Neural cell (in vitro differentiated cells): ENCODE results near the gene KHDC3L. TPM values are rescaled to one million over a fixed set of nuclear protein-coding genes. Genes with fewer than 3 reads are reported as not detected.

Experiments used
- H2AFZ ChIP-seq: fragments of 200-600, 300-800 bp; sonication (generic), shearing (Covaris generic); 2 replicates; pipeline ENCODE4 v1.6.0; 2014; ENCODE audit warnings: low read depth, mild to moderate bottlenecking, antibody characterized with exemption, low read length, moderate library complexity
- H3F3A ChIP-seq: fragments of 200-600 bp; shearing (Covaris generic); 2 replicates; pipeline ENCODE4 v1.6.1; 2016; ENCODE audit warnings: mild to moderate bottlenecking, moderate library complexity, mixed read lengths, antibody characterized with exemption, low read length; ENCODE audit not compliant: insufficient read depth, poor library complexity, severe bottlenecking
- H3K27ac ChIP-seq: fragments of 200-600, 300-800 bp; sonication (generic), shearing (Covaris generic); 2 replicates; pipeline ENCODE4 v1.5.1; 2014; ENCODE audit warnings: mild to moderate bottlenecking, low read length, moderate library complexity
- H3K27me3 ChIP-seq: fragments of 300-800, 200-600 bp; sonication (generic), shearing (Covaris generic); 2 replicates; pipeline ENCODE4 v1.6.0; 2014; ENCODE audit warnings: mild to moderate bottlenecking, low read depth, low read length, moderate library complexity; ENCODE audit not compliant: insufficient read depth
- H3K36me3 ChIP-seq: fragments of 300-800, 200-600 bp; sonication (generic), shearing (Covaris generic); 2 replicates; pipeline ENCODE4 v1.5.1; 2014; ENCODE audit warnings: mild to moderate bottlenecking, antibody characterized with exemption, low read length, moderate library complexity; ENCODE audit not compliant: insufficient read depth
- H3K4me2 ChIP-seq: fragments of 300-800, 200-600 bp; sonication (generic), shearing (Covaris generic); 2 replicates; pipeline ENCODE4 v1.6.0; 2014; ENCODE audit warnings: mild to moderate bottlenecking, low read length
- H3K4me3 ChIP-seq: fragments of 300-800, 200-600 bp; sonication (generic), shearing (Covaris generic); 2 replicates; pipeline ENCODE4 v1.5.1; 2014; ENCODE audit warnings: mild to moderate bottlenecking, low read length, moderate library complexity
- H3K79me2 ChIP-seq: fragments of 200-600 bp; shearing (Covaris generic); replicated peaks from 2 replicates; pipeline ENCODE4 v1.6.0; 2014; ENCODE audit warnings: mild to moderate bottlenecking, low read length, moderate library complexity; ENCODE audit not compliant: insufficient read depth
- H3K9ac ChIP-seq: fragments of 300-800, 200-600 bp; sonication (generic), shearing (Covaris generic); 2 replicates; pipeline ENCODE4 v1.6.1; 2016; ENCODE audit warnings: mild to moderate bottlenecking, low read length, mixed read lengths
- H3K9me2 ChIP-seq: fragments of 200-600 bp; shearing (Covaris generic); 2 replicates; pipeline ENCODE4 v1.6.1; 2016; ENCODE audit warnings: mild to moderate bottlenecking, low read length, mixed read lengths; ENCODE audit not compliant: insufficient read depth
- H3K9me3 ChIP-seq: fragments of 200-600, 300-800 bp; sonication (generic), shearing (Covaris generic); 2 replicates; pipeline ENCODE4 v1.6.1; 2016; ENCODE audit warnings: mild to moderate bottlenecking, mixed run types, low read length, moderate library complexity, mixed read lengths
- H4K20me1 ChIP-seq: fragments of 200-600 bp; shearing (Covaris generic); 2 replicates; pipeline ENCODE4 v1.6.1; 2016; ENCODE audit warnings: mild to moderate bottlenecking, mixed run types; ENCODE audit not compliant: insufficient read depth
- EP300 ChIP-seq: fragments of 450-650 bp; conservative IDR thresholded peaks from 2 replicates; pipeline ENCODE4 v1.6.1; 2014; ENCODE audit warnings: antibody characterized with exemption, mild to moderate bottlenecking, moderate library complexity; ENCODE audit not compliant: poor library complexity, severe bottlenecking
- EZH2 ChIP-seq: fragments of 200-600, 300-800 bp; shearing (Covaris generic), sonication (generic); IDR thresholded peaks from 2 replicates; pipeline ENCODE4 v1.6.1; 2014; ENCODE audit warnings: antibody characterized with exemption, low read length, borderline replicate concordance, mild to moderate bottlenecking; ENCODE audit not compliant: insufficient read depth, poor library complexity, severe bottlenecking
- MXI1 ChIP-seq: fragments of 450-650 bp; conservative IDR thresholded peaks from 2 replicates; pipeline ENCODE4 v1.6.1; 2014; ENCODE audit warnings: antibody characterized with exemption, mild to moderate bottlenecking; ENCODE audit not compliant: poor library complexity, severe bottlenecking
- POLR2AphosphoS5 ChIP-seq: IDR thresholded peaks from 2 replicates; pipeline ENCODE4 v1.6.1; 2012
- RAD21 ChIP-seq: fragments of 450-650 bp; conservative IDR thresholded peaks from 2 replicates; pipeline ENCODE4 v1.6.1; 2014; ENCODE audit warnings: antibody characterized with exemption, mild to moderate bottlenecking, moderate library complexity
- SMC3 ChIP-seq: fragments of 450-650 bp; conservative IDR thresholded peaks from 2 replicates; pipeline ENCODE4 v1.6.1; 2014; ENCODE audit warnings: antibody characterized with exemption, mild to moderate bottlenecking, moderate library complexity; ENCODE audit not compliant: poor library complexity
- TAF1 ChIP-seq: IDR thresholded peaks from 2 replicates; pipeline ENCODE4 v1.6.1; 2012; ENCODE audit warnings: low read depth
- polyA plus RNA-seq: library from polyadenylated mRNA; depleted of rRNA; stranded (reverse); fragments of >200 nt; gene quantifications from 2 replicates; pipeline ENCODE4 v1.2.3, GENCODE V29; 2014
- TF ChIP-seq, protein P1 (sequence below): fragments of 450-650 bp; IDR thresholded peaks from 2 replicates; pipeline ENCODE4 v1.5.1; 2014; ENCODE audit warnings: antibody characterized with exemption, mild to moderate bottlenecking, moderate library complexity; ENCODE audit not compliant: poor library complexity, severe bottlenecking
- TF ChIP-seq, protein P2 (sequence below): IDR thresholded peaks from 2 replicates; pipeline ENCODE4 v1.6.1; 2012; ENCODE audit warnings: borderline replicate concordance

KHDC3L gene
- polyA plus RNA-seq, 1 donor from 2014 or later, result not detected

DNA sequence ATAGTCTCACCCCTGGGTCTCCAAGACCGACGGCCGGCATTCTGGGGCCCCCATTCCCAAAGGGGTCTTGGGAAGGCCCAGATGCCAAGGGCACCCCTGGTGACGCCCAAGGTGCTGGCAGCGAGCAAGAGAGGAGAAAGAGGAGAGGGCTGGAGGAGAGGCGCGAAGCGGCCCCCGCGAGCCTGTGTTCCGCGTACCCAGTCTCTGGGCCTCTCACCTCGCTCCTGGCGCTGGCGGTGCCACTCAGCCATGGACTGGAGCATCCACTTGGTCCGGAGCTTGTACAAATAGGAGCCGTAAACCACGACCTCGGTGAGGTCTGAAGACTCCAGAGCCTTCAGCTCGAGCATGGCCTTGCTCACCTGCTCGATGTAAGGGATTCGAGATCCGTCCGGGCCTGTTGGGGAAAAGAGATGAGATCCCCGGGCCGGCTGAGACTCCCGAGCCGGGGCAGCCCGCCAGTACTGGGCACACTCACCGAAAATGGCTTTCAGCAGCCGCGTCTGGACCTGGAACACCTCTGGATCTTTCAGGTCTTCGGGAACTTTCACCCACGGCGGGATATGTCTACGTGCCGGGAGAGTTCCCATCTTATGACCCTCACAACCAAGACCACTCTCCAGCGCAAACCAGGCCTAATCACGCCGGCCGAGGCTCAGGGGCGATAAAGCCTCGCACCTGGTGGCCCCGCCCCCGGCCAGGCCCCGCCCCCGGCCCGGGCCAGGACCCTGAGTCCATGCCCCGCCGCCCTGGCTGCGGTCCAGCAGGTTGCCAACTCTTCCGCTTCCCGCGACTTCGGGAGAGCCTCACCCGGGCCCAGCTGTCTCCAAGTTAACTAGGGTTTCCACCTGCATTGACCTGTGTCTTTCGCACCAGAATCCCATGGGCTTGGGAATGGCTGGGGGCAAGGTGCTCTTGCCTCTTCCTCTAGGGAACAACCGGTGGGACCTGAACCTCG is 8.5 kb upstream of the KHDC3L start, which contains the start of gene DPPA5:
Gene DPPA5 (minus strand): TSS at position 641 of the 958 bp plus-strand sequence. CDS start 51 bp downstream, at position 590.
- H3K4me3 ChIP-seq, result no peak within 1 kb of the TSS
- H3F3A ChIP-seq, result no peaks in the 10 kb centered on the region
- no peaks in the 10 kb centered on the region for H3K9me3 ChIP-seq
- no peaks in the 10 kb centered on the region for H3K27me3 ChIP-seq
- no peak for TF ChIP-seq RAD21
- no peak for TF ChIP-seq POLR2AphosphoS5
- TF ChIP-seq EP300, result no peak
- TF ChIP-seq MXI1, result no peak
- TF ChIP-seq, protein P1, sequence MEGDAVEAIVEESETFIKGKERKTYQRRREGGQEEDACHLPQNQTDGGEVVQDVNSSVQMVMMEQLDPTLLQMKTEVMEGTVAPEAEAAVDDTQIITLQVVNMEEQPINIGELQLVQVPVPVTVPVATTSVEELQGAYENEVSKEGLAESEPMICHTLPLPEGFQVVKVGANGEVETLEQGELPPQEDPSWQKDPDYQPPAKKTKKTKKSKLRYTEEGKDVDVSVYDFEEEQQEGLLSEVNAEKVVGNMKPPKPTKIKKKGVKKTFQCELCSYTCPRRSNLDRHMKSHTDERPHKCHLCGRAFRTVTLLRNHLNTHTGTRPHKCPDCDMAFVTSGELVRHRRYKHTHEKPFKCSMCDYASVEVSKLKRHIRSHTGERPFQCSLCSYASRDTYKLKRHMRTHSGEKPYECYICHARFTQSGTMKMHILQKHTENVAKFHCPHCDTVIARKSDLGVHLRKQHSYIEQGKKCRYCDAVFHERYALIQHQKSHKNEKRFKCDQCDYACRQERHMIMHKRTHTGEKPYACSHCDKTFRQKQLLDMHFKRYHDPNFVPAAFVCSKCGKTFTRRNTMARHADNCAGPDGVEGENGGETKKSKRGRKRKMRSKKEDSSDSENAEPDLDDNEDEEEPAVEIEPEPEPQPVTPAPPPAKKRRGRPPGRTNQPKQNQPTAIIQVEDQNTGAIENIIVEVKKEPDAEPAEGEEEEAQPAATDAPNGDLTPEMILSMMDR, result no peak
- no peak for TF ChIP-seq SMC3
- TF ChIP-seq EZH2, result no peak
- TF ChIP-seq, protein P2, sequence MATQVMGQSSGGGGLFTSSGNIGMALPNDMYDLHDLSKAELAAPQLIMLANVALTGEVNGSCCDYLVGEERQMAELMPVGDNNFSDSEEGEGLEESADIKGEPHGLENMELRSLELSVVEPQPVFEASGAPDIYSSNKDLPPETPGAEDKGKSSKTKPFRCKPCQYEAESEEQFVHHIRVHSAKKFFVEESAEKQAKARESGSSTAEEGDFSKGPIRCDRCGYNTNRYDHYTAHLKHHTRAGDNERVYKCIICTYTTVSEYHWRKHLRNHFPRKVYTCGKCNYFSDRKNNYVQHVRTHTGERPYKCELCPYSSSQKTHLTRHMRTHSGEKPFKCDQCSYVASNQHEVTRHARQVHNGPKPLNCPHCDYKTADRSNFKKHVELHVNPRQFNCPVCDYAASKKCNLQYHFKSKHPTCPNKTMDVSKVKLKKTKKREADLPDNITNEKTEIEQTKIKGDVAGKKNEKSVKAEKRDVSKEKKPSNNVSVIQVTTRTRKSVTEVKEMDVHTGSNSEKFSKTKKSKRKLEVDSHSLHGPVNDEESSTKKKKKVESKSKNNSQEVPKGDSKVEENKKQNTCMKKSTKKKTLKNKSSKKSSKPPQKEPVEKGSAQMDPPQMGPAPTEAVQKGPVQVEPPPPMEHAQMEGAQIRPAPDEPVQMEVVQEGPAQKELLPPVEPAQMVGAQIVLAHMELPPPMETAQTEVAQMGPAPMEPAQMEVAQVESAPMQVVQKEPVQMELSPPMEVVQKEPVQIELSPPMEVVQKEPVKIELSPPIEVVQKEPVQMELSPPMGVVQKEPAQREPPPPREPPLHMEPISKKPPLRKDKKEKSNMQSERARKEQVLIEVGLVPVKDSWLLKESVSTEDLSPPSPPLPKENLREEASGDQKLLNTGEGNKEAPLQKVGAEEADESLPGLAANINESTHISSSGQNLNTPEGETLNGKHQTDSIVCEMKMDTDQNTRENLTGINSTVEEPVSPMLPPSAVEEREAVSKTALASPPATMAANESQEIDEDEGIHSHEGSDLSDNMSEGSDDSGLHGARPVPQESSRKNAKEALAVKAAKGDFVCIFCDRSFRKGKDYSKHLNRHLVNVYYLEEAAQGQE, result no peak
- TF ChIP-seq TAF1, result no peak
- H3K9ac ChIP-seq, result no peak within 1 kb of the TSS
- H3K9me2 ChIP-seq, result no peaks in the 10 kb centered on the region
- H3K27ac ChIP-seq, result no peak within 1 kb of the TSS
- H3K36me3 ChIP-seq, result no peaks in the 10 kb centered on the region
- no peak within 1 kb of the TSS for H2AFZ ChIP-seq
- H3K4me2 ChIP-seq, result no peak within 1 kb of the TSS
- H4K20me1 ChIP-seq, result no peaks in the 10 kb centered on the region
- no peaks in the 10 kb centered on the region for H3K79me2 ChIP-seq

DNA sequence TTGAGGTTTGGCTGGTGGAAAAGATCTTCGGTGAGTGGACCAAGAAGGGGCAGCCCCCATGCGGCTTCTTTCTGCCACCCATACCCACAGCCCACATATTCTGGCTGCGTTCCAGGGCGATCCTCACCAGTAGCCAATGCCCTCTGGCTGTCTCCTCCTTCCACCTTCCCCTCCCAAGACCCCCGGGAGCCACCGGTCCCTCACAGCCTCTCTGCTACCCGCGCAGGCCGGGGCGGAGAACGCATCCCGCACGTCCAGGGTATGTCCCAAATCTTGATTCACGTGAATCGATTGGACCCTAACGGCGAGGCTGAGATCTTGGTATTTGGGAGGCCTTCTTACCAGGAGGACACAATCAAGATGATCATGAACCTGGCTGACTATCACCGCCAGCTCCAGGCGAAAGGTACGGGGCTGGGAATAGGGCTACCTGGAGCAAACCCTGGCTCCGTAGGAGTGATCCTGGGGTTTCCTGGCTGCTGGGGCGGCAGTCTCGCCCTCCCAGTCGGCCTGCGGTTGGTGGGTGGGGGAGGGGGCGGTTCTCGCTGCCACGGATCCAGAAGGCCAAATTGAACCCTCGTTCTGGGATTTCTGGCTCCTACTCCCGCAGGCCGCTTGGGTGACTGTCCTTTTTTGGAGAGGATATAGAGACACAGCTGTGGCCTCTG is 545 bp downstream of the KHDC3L start:
- Histone ChIP-seq H2AFZ (no peak overlapping the region), H3K9ac (no peak overlapping the region), H3K36me3 (no peaks in the 10 kb centered on the region), H3F3A (no peaks in the 10 kb centered on the region), H3K9me2 (no peaks in the 10 kb centered on the region), H3K27me3 (no peaks in the 10 kb centered on the region), H3K79me2 (no peaks in the 10 kb centered on the region), H3K4me2 (no peak overlapping the region), H3K9me3 (no peaks in the 10 kb centered on the region), H4K20me1 (no peaks in the 10 kb centered on the region), H3K27ac (no peak overlapping the region), H3K4me3 (no peak overlapping the region)
- TF ChIP-seq EZH2, result no peak
- TF ChIP-seq, protein P2, result no peak
- no peak for TF ChIP-seq POLR2AphosphoS5
- no peak for TF ChIP-seq EP300
- no peak for TF ChIP-seq TAF1
- no peak for TF ChIP-seq MXI1
